DND-41 (cell line): ENCODE data around the gene MEF2D.

Experiments used
- ATAC-seq: fragments of 200-7000 bp; cut with Tn5 transposase; 3 replicates; pipeline ENCODE4 v1.9.1; 2021; ENCODE audit warnings: low read depth; ENCODE audit not compliant: insufficient read depth
- DNase-seq: peaks from one replicate; pipeline ENCODE4 v3.0.0-alpha.2; 2020
- H2AFZ ChIP-seq: 2 replicates; pipeline ENCODE4 v1.6.0; 2012; ENCODE audit warnings: low read depth, low read length
- H3K27ac ChIP-seq: 2 replicates; pipeline ENCODE4 v1.5.1; 2012; ENCODE audit warnings: low read length, inconsistent platforms
- H3K27me3 ChIP-seq: fragments of 200-600 bp; sonication (generic); 2 replicates; pipeline ENCODE4 v1.6.0; 2012; ENCODE audit warnings: low read length, mild to moderate bottlenecking, inconsistent platforms; ENCODE audit not compliant: insufficient read depth, poor library complexity
- H3K36me3 ChIP-seq: 2 replicates; pipeline ENCODE4 v1.5.1; 2012; ENCODE audit warnings: low read length, inconsistent platforms; ENCODE audit not compliant: insufficient read depth
- H3K4me1 ChIP-seq: 2 replicates; pipeline ENCODE4 v1.5.1; 2012; ENCODE audit warnings: mild to moderate bottlenecking, low read length; ENCODE audit not compliant: insufficient read depth
- H3K4me2 ChIP-seq: 2 replicates; pipeline ENCODE4 v1.6.0; 2012; ENCODE audit warnings: mild to moderate bottlenecking, moderate library complexity, low read length, inconsistent platforms; ENCODE audit not compliant: insufficient read depth
- H3K4me3 ChIP-seq, 2 experiments: fragments of 200-600 bp in 1 of 2; shearing (Covaris generic) in 1 of 2; 2 replicates each; pipeline ENCODE4 v1.5.1; 2012 to 2016; ENCODE audit warnings: inconsistent platforms in 2 of 2, low read length in 2 of 2, mild to moderate bottlenecking in 2 of 2, low read depth in 1 of 2, moderate library complexity in 1 of 2
- H3K79me2 ChIP-seq: 2 replicates; pipeline ENCODE4 v1.6.0; 2012; ENCODE audit warnings: low read length, inconsistent platforms; ENCODE audit not compliant: insufficient read depth
- H3K9ac ChIP-seq: 2 replicates; pipeline ENCODE4 v1.6.0; 2012; ENCODE audit warnings: low read depth, mild to moderate bottlenecking, inconsistent platforms, low read length, moderate library complexity
- H3K9me3 ChIP-seq: 2 replicates; pipeline ENCODE4 v1.5.1; 2012; ENCODE audit warnings: low read length, moderate library complexity, mild to moderate bottlenecking, inconsistent platforms; ENCODE audit not compliant: insufficient read depth, severe bottlenecking
- H4K20me1 ChIP-seq: 2 replicates; pipeline ENCODE4 v1.6.0; 2012; ENCODE audit warnings: low read length; ENCODE audit not compliant: insufficient read depth
- EZH2 ChIP-seq: IDR thresholded peaks from 3 replicates; pipeline ENCODE4 v1.6.1; 2012; ENCODE audit warnings: borderline replicate concordance, low read depth, mild to moderate bottlenecking, moderate library complexity, low read length, inconsistent platforms; ENCODE audit not compliant: severe bottlenecking
- TF ChIP-seq, protein P1 (sequence below): IDR thresholded peaks from 2 replicates; pipeline ENCODE4 v1.5.1; 2012; ENCODE audit warnings: borderline replicate concordance, low read length, moderate library complexity, mild to moderate bottlenecking; ENCODE audit not compliant: poor library complexity, severe bottlenecking; ENCODE audit errors: extremely low read depth

Gene MEF2D

DNA sequence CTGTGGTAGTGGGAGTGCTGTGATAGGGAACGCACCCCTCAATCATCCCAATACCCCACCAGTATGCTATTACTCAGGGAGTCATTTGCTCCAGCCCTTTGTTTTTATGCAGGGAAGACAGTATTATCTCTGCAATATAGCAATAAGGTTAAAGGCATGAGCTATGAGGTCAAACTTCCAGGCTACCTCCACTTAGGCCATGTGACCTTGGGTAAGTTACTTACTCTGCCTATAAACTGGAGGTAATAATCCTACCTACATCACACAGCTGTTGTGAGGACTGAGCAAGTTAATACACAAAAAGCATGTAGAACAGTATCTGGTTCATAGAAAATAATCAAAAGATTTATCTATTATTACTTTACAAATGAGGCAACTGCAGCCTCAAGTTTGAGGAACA, 30.1 kb downstream of the MEF2D start:
- no peaks in the 10 kb centered on the region for H4K20me1 ChIP-seq
- TF ChIP-seq, protein P1, sequence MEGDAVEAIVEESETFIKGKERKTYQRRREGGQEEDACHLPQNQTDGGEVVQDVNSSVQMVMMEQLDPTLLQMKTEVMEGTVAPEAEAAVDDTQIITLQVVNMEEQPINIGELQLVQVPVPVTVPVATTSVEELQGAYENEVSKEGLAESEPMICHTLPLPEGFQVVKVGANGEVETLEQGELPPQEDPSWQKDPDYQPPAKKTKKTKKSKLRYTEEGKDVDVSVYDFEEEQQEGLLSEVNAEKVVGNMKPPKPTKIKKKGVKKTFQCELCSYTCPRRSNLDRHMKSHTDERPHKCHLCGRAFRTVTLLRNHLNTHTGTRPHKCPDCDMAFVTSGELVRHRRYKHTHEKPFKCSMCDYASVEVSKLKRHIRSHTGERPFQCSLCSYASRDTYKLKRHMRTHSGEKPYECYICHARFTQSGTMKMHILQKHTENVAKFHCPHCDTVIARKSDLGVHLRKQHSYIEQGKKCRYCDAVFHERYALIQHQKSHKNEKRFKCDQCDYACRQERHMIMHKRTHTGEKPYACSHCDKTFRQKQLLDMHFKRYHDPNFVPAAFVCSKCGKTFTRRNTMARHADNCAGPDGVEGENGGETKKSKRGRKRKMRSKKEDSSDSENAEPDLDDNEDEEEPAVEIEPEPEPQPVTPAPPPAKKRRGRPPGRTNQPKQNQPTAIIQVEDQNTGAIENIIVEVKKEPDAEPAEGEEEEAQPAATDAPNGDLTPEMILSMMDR = no peak
- TF ChIP-seq EZH2 = no peak
- no peak for ATAC-seq

DNA sequence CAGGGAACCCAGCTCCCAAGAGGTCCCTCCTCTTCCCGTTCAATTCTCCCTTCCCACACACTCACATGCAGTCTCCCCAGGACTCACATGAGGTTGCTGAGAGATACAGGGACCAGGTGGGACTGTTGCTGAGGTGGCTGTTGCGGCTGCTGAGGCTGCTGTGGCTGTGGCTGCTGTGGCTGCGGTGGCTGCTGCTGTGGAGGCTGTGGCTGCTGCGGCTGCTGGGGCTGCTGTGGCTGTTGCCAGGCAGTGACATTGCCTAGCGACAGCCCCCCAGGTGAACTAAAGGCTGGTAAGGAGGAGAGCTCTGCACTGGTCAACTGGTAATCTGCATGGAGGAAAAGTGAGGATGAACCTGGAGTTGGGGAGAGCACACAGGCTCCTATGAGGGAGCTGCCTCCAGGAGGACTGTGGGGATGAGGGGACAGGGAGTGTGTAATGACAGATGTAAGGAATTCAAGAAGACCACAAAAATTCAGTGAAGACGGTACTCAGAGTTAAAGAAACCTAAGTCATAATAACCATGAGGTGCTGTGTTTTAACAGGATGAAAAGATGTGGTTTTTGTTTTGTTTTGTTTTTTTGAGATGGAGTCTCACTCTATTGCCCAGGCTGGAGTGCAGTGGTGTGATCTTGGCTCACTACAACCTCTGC, 31.8 kb downstream of the MEF2D start:
- TF ChIP-seq, protein P1 = no peak
- no peak for TF ChIP-seq EZH2
- H3K36me3 ChIP-seq = peaks cover 74% of the 10 kb centered on the region
- H3K4me3 ChIP-seq = no peak overlapping the region
- no peak overlapping the region for H3K9ac ChIP-seq
- H2AFZ ChIP-seq = no peak overlapping the region
- H3K27ac ChIP-seq = no peak overlapping the region
- no peaks in the 10 kb centered on the region for H3K4me1 ChIP-seq
- DNase-seq (no peak), ATAC-seq (no peak)
- H3K4me2 ChIP-seq = no peak overlapping the region
- H3K79me2 ChIP-seq = no peaks in the 10 kb centered on the region
- no peaks in the 10 kb centered on the region for H4K20me1 ChIP-seq
- no peaks in the 10 kb centered on the region for H3K27me3 ChIP-seq
- H3K9me3 ChIP-seq = no peaks in the 10 kb centered on the region

More for the DNA sequence above, 30.1 kb downstream of the MEF2D start:
- Histone ChIP-seq H3K79me2 (no peaks in the 10 kb centered on the region), H3K4me2 (no peak overlapping the region), H3K27me3 (no peaks in the 10 kb centered on the region), H3K36me3 (peaks cover 80% of the 10 kb centered on the region), H3K9me3 (no peaks in the 10 kb centered on the region), H3K27ac (no peak overlapping the region), H2AFZ (no peak overlapping the region), H3K9ac (no peak overlapping the region), H3K4me1 (no peaks in the 10 kb centered on the region), H3K4me3 (no peak overlapping the region)
- no peak for DNase-seq

DNA sequence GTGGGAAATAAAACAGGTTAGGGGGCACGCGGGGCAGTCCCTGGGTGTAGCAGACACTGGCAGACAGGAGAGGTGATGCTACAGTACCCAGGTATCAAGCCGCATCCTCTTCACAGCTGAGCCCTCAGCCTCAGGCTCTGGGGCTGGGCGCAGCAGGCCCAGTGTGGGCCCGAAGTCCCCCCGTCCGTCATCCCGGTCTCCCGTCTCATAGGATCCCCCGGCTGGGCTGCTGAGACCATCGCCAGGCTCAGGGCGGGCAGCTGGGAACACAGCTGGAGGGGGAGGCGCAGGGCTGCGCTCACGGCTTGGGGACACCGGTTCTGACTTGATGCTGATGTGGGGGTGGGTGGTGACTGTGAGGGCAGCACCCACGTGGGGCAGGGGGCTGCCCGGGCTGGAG, 32.7 kb downstream of the MEF2D start:
- DNase-seq (no peak), ATAC-seq (no peak)
- H2AFZ ChIP-seq = no peak overlapping the region
- no peak for TF ChIP-seq EZH2
- TF ChIP-seq, protein P1 = no peak
- no peaks in the 10 kb centered on the region for H4K20me1 ChIP-seq
- no peak overlapping the region for H3K4me2 ChIP-seq
- H3K79me2 ChIP-seq = no peaks in the 10 kb centered on the region
- H3K27me3 ChIP-seq = no peaks in the 10 kb centered on the region
- no peaks in the 10 kb centered on the region for H3K9me3 ChIP-seq
- no peak overlapping the region for H3K27ac ChIP-seq
- H3K4me3 ChIP-seq = no peak overlapping the region
- H3K4me1 ChIP-seq = no peaks in the 10 kb centered on the region
- H3K9ac ChIP-seq = no peak overlapping the region
- peaks cover 65% of the 10 kb centered on the region for H3K36me3 ChIP-seq

DNA sequence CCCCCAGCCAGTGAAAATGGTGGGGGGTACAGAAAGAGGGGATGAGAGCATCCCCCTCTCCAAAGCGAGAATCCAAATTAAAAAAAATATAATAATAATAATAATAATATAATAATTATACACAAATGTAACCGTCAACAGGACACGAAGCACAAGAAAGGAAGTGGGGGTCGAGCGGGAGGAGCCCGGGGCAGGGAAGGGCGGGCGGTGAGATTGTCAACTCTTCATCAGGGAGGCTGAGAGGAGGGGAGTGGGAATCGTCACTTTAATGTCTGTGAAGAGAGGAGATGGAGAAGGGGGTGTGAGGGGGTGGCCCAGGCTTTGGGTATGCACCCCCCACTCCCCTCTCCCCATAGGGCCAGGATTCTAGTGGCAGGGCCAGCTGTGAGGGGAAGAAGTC, 33.2 kb downstream of the MEF2D start:
- H3K9me3 ChIP-seq = no peaks in the 10 kb centered on the region
- H3K27me3 ChIP-seq = no peaks in the 10 kb centered on the region
- TF ChIP-seq, protein P1 = no peak
- TF ChIP-seq EZH2 = no peak
- H3K4me2 ChIP-seq = no peak overlapping the region
- no peak overlapping the region for H3K9ac ChIP-seq
- ATAC-seq (no peak), DNase-seq (no peak)
- no peaks in the 10 kb centered on the region for H4K20me1 ChIP-seq
- no peak overlapping the region for H3K4me3 ChIP-seq
- H3K36me3 ChIP-seq = peaks cover 65% of the 10 kb centered on the region
- H3K4me1 ChIP-seq = no peaks in the 10 kb centered on the region
- no peak overlapping the region for H3K27ac ChIP-seq
- H3K79me2 ChIP-seq = no peaks in the 10 kb centered on the region
- H2AFZ ChIP-seq = no peak overlapping the region
